ENCODE results near the gene ARHGEF2. TPM values are rescaled to one million over a fixed set of nuclear protein-coding genes. Genes with fewer than 3 reads are reported as not detected.
"Not testable (repeated sequence)": the region's sequence is repeated elsewhere in the genome, so short reads cannot be mapped to it uniquely, and the experiment has no call there.

Gene ARHGEF2
- total RNA-seq, 2 experiments from 2014 or later, result 159 to 164 TPM

- H3K27me3 Mint-ChIP-seq, result no peaks in the 10 kb centered on the region
- ChIA-PET POLR2A (interaction anchor here (0.6 to 4.4 kb wide), 31 partner anchors 10 to 397 kb away, joined by 3 to 68 read pairs (median 5); partner anchors contain the start of genes ARHGEF2, GON4L, RIT1 and SMG5), CTCF (interaction anchor here (0.5 to 6.8 kb wide), 15 partner anchors 9 to 193 kb away, joined by 3 to 61 read pairs (median 4); partner anchors contain the start of genes ARHGEF2 and SYT11)
- peak; percentile 97 for DNase-seq
- peaks cover 45% of the 10 kb centered on the region for H3K4me1 Mint-ChIP-seq
- H3K9me3 Mint-ChIP-seq, result no peaks in the 10 kb centered on the region
- H3K36me3 Mint-ChIP-seq (ENCODE audit: low read depth), result peaks cover 29% of the 10 kb centered on the region
- no peak within 1 kb of the TSS for H3K4me3 Mint-ChIP-seq
- H3K27ac Mint-ChIP-seq, result no peak within 1 kb of the TSS
Measured at GRCh38 chr1:155934097-155934935, 44.0 kb downstream of the ARHGEF2 start, which contains the start of gene KHDC4. TSS of gene KHDC4 (minus strand) at chr1:155934413. CDS start at chr1:155934373, 40 bp downstream.

GRCh38 chr1:155933591-155934096 lies 44.7 kb downstream of the ARHGEF2 start:
- DNase-seq, result no peak
- CTCF ChIA-PET, result interaction anchor here (0.9 to 6.8 kb wide), 12 partner anchors 9 to 133 kb away, joined by 3 to 61 read pairs (median 4); no protein-coding TSS in a partner anchor
- Mint-ChIP-seq H3K9me3 (no peaks in the 10 kb centered on the region), H3K27me3 (no peaks in the 10 kb centered on the region), H3K4me1 (peaks cover 50% of the 10 kb centered on the region), H3K36me3 (ENCODE audit: low read depth) (peaks cover 34% of the 10 kb centered on the region), H3K27ac (no peak overlapping the region), H3K4me3 (no peak overlapping the region)
- POLR2A ChIA-PET, result interaction anchor here (0.6 to 4.4 kb wide), 29 partner anchors 10 to 571 kb away, joined by 3 to 68 read pairs (median 5); partner anchors contain the start of genes ARHGEF2, GON4L, RIT1 and SMG5

DNA sequence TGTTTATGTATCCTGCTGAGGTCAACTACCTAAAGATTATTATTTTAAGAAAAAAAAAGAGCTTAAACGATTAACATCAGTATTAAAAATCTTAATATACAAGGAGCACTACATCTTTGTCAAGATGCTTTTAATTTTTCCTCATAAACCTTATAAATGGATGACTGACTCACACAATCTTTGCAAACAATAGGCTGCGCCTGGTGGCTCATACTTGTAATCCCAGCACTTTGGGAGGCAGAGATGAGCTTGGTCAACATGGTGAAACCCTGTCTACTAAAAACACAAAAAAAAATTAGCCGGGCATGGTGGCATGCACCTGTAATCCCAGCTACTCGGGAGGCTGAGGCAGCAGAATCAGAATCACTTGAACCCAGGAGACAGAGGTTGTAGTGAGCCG lies 45.9 kb downstream of the ARHGEF2 start:
- peaks cover 48% of the 10 kb centered on the region for H3K4me1 Mint-ChIP-seq
- H3K36me3 Mint-ChIP-seq (ENCODE audit: low read depth), result peaks cover 44% of the 10 kb centered on the region
- H3K4me3 Mint-ChIP-seq, result peak overlapping the region; percentile 58
- ChIA-PET CTCF (interaction anchor here (0.5 to 6.8 kb wide), 11 partner anchors 9 to 782 kb away, joined by 3 to 61 read pairs (median 4); no protein-coding TSS in a partner anchor), POLR2A (interaction anchor here (0.6 to 4.4 kb wide), 10 partner anchors 12 to 566 kb away, joined by 3 to 68 read pairs (median 6); partner anchors contain the start of genes ARHGEF2, GON4L and SYT11)
- DNase-seq, result no peak
- no peaks in the 10 kb centered on the region for H3K27me3 Mint-ChIP-seq
- peak overlapping the region; percentile 41 for H3K27ac Mint-ChIP-seq
- H3K9me3 Mint-ChIP-seq, result no peaks in the 10 kb centered on the region

DNA sequence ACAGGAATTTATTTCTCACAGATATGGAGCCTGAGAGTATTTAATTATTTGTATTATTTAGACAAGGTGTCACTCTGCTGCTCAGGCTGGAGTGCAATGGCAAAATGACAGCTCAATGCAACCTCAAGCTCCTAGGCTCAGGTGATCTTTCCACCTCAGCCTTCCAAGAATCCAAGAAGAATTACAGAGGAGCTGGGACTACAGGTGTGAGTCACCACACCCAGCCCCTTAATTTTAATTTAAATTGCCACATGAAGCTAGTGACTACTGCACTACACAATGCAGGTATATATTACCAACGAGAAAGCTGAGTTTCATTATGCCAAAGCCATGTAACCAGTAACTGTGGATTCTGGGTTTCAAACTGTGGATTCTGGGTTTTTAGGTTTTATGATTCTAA lies 46.3 kb downstream of the ARHGEF2 start:
- POLR2A ChIA-PET, result interaction anchor here (1.0 to 4.4 kb wide), 9 partner anchors 12 to 134 kb away, joined by 3 to 68 read pairs (median 6); partner anchors contain the start of genes ARHGEF2, GON4L and SYT11

DNA sequence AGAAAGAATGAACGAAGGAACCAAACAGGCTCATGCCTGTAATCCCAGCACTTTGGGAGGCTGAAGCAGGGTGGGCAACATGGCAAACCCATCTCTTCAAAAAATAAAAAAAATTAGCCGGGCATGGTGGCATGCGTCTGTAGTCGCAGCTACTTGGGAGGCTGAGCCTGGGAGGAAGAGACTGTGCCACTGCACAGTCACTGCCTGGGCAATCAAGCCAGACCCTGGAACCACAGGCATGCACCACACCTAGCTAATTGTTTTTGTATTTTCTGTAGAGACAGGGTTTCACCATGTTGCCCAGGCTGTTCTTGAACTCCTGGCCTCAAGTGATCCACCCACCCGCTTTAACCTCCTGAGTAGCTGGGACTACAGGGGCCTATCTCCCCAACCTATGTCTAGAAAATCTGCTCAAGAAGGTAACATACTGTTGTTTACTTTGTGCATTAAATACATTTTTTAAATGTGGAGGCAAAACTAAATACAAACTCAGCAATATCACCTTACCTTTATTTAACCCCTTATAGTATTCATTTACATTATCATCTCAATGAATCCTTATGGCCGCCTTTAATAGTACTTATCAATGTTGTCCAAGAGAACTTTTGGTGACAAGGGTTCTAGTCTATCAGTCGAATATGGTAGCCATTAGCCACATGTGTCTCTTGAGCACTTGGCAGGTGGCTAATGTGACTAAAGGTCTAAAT lies 46.9 kb downstream of the ARHGEF2 start:
- Mint-ChIP-seq H3K4me3 (peak overlapping the region; percentile 49), H3K4me1 (peaks cover 51% of the 10 kb centered on the region), H3K9me3 (no peaks in the 10 kb centered on the region), H3K27me3 (no peaks in the 10 kb centered on the region), H3K36me3 (ENCODE audit: low read depth) (peaks cover 53% of the 10 kb centered on the region), H3K27ac (peak overlapping the region; percentile 48)
- DNase-seq, result no peak
- POLR2A ChIA-PET, result interaction anchor here (1.2 to 4.4 kb wide), 7 partner anchors 13 to 135 kb away, joined by 3 to 68 read pairs (median 6); partner anchors contain the start of gene ARHGEF2
- CTCF ChIA-PET, result interaction anchor here (1.0 to 6.8 kb wide), 7 partner anchors 8 to 59 kb away, joined by 3 to 61 read pairs (median 4); no protein-coding TSS in a partner anchor

More for the DNA sequence above, 46.3 kb downstream of the ARHGEF2 start:
- Mint-ChIP-seq H3K36me3 (ENCODE audit: low read depth) (peaks cover 47% of the 10 kb centered on the region), H3K4me3 (peak overlapping the region; percentile 50), H3K27ac (no peak overlapping the region), H3K4me1 (peaks cover 48% of the 10 kb centered on the region), H3K9me3 (no peaks in the 10 kb centered on the region), H3K27me3 (no peaks in the 10 kb centered on the region)
- CTCF ChIA-PET, result interaction anchor here (0.5 to 6.8 kb wide), 8 partner anchors 8 to 781 kb away, joined by 3 to 61 read pairs (median 4); no protein-coding TSS in a partner anchor
- no peak for DNase-seq

- not testable (repeated sequence) for H3K9me3 Mint-ChIP-seq, DNase-seq, H3K27ac Mint-ChIP-seq, H3K27me3 Mint-ChIP-seq
- Mint-ChIP-seq H3K4me1 (peaks cover 49% of the 10 kb centered on the region), H3K36me3 (ENCODE audit: low read depth) (peaks cover 61% of the 10 kb centered on the region), H3K4me3 (peak overlapping the region; percentile 49)
- POLR2A ChIA-PET, result interaction anchor here (1.0 to 1.5 kb wide), 8 partner anchors 13 to 59 kb away, joined by 3 to 6 read pairs (median 3); no protein-coding TSS in a partner anchor
- CTCF ChIA-PET, result interaction anchor here (1.0 to 6.8 kb wide), 3 partner anchors 47 to 59 kb away, joined by 3 to 61 read pairs (median 5); no protein-coding TSS in a partner anchor
Measured at GRCh38 chr1:155930725-155931124, 47.6 kb downstream of the ARHGEF2 start.

GRCh38 chr1:155929057-155929456 lies 49.3 kb downstream of the ARHGEF2 start:
- Mint-ChIP-seq H3K36me3 (ENCODE audit: low read depth) (peaks cover 70% of the 10 kb centered on the region), H3K9me3 (no peaks in the 10 kb centered on the region), H3K27ac (no peak overlapping the region), H3K4me3 (no peak overlapping the region), H3K4me1 (peaks cover 49% of the 10 kb centered on the region), H3K27me3 (no peaks in the 10 kb centered on the region)
- CTCF ChIA-PET, result interaction anchor here (6.8 kb wide), 1 partner anchor 61 kb away, joined by 61 read pairs; no protein-coding TSS in a partner anchor
- POLR2A ChIA-PET, result no interaction called here
- no peak for DNase-seq

DNA sequence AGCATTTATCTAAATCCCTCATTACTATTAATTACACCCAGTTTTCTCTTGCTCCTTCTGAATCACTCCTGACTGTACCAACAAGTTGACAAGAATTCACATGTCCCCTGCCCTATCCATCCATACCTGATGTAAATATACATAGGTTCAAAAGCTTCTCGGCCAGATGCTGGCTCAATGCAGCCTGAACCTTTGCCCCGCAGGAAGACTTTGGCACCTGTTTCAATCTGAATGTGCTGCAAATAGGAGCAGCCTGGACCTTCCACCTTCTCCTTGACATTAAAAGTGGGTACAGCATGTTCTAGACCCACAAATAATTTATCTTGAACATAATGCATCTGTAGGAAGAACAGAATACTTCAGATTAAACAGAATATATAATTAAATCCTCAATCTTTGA lies 52.8 kb downstream of the ARHGEF2 start:
- Mint-ChIP-seq H3K4me1 (peaks cover 32% of the 10 kb centered on the region), H3K36me3 (ENCODE audit: low read depth) (peaks cover 79% of the 10 kb centered on the region), H3K27ac (no peak overlapping the region), H3K27me3 (no peaks in the 10 kb centered on the region), H3K4me3 (no peak overlapping the region), H3K9me3 (no peaks in the 10 kb centered on the region)
- ChIA-PET POLR2A (no interaction called here), CTCF (interaction anchor here (0.9 kb wide), 1 partner anchor 51 kb away, joined by 3 read pairs; no protein-coding TSS in a partner anchor)
- DNase-seq, result no peak

- Mint-ChIP-seq H3K27me3 (no peaks in the 10 kb centered on the region), H3K4me1 (peaks cover 13% of the 10 kb centered on the region), H3K4me3 (no peak overlapping the region), H3K36me3 (ENCODE audit: low read depth) (peaks cover 73% of the 10 kb centered on the region), H3K27ac (no peak overlapping the region), H3K9me3 (no peaks in the 10 kb centered on the region)
- DNase-seq, result no peak
- ChIA-PET POLR2A (interaction anchor here (1.2 kb wide), 1 partner anchor 14 kb away, joined by 4 read pairs; the partner anchor contains the start of gene KHDC4), CTCF (interaction anchor here (1.6 kb wide), 1 partner anchor 146 kb away, joined by 4 read pairs; no protein-coding TSS in a partner anchor)
Measured at GRCh38 chr1:155920717-155921116, 57.6 kb downstream of the ARHGEF2 start.

GRCh38 chr1:155919801-155920200 lies 58.5 kb downstream of the ARHGEF2 start:
- peaks cover 72% of the 10 kb centered on the region for H3K36me3 Mint-ChIP-seq (ENCODE audit: low read depth)
- POLR2A ChIA-PET, result interaction anchor here (1.1 kb wide), 1 partner anchor 35 kb away, joined by 3 read pairs; no protein-coding TSS in a partner anchor
- no peaks in the 10 kb centered on the region for H3K9me3 Mint-ChIP-seq
- DNase-seq, result no peak
- H3K4me3 Mint-ChIP-seq, result no peak overlapping the region
- H3K27me3 Mint-ChIP-seq, result no peaks in the 10 kb centered on the region
- no peak overlapping the region for H3K27ac Mint-ChIP-seq
- CTCF ChIA-PET, result no interaction called here
- peaks cover 13% of the 10 kb centered on the region for H3K4me1 Mint-ChIP-seq

DNA sequence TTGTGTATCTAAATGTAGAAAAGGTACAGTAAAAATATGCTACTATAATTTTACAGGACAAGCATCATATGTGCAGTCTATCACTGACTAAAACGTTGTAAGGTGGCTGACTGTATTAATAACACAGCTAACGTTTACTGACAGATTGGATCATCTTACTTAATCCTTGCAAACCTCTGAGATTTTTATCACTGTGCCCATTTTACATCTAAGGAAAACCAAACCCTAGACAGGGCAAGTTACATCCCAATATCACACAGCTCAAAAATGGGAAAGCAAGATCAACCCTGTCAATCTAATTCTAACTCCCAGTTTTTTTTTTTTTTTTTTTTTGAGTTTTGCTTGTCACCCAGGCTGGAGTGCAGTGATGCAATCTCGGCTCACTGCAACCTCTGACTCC lies 59.7 kb downstream of the ARHGEF2 start:
- Mint-ChIP-seq H3K4me1 (peaks cover 13% of the 10 kb centered on the region), H3K27me3 (no peaks in the 10 kb centered on the region), H3K36me3 (ENCODE audit: low read depth) (peaks cover 75% of the 10 kb centered on the region), H3K9me3 (no peaks in the 10 kb centered on the region), H3K27ac (no peak overlapping the region), H3K4me3 (no peak overlapping the region)
- no peak for DNase-seq
- ChIA-PET CTCF (interaction anchor here (0.7 kb wide), 2 partner anchors 68 to 257 kb away, joined by 3 read pairs; no protein-coding TSS in a partner anchor), POLR2A (interaction anchor here (1.1 kb wide), 1 partner anchor 36 kb away, joined by 3 read pairs; no protein-coding TSS in a partner anchor)
